Mononuclear cell (primary cell): ENCODE results near the gene LRRC36. TPM values are rescaled to one million over a fixed set of nuclear protein-coding genes. Genes with fewer than 3 reads are reported as not detected.

Experiments used
- H3K27me3 ChIP-seq: 2 replicates; pipeline ENCODE4 v1.6.0; 2011; ENCODE audit warnings: low read length, control low read depth; ENCODE audit not compliant: insufficient read depth
- H3K4me1 ChIP-seq: 2 replicates; pipeline ENCODE4 v1.5.1; 2011; ENCODE audit warnings: mild to moderate bottlenecking, low read length, control low read depth; ENCODE audit not compliant: insufficient read depth
- H3K4me3 ChIP-seq: 2 replicates; pipeline ENCODE4 v1.5.1; 2011; ENCODE audit warnings: mild to moderate bottlenecking, low read length, moderate library complexity
- H3K9me3 ChIP-seq: 2 replicates; pipeline ENCODE4 v1.5.1; 2011; ENCODE audit warnings: low read depth, mild to moderate bottlenecking, control low read depth, low read length
- total RNA-seq: library from RNA; depleted of rRNA; stranded (reverse); fragments of >200 nt; gene quantifications from one replicate; pipeline ENCODE4 v1.2.3, GENCODE V29; 2012

Gene LRRC36
- total RNA-seq, 1 donor, result 0.31 TPM

GRCh38 chr16:67397036-67397801 is 70.6 kb downstream of the LRRC36 start:
- no peak overlapping the region for H3K4me3 ChIP-seq
- peaks cover 38% of the 10 kb centered on the region for H3K4me1 ChIP-seq
- H3K9me3 ChIP-seq, result no peaks in the 10 kb centered on the region
- peaks cover 22% of the 10 kb centered on the region for H3K27me3 ChIP-seq

- H3K4me1 ChIP-seq, result peaks cover 31% of the 10 kb centered on the region
- H3K4me3 ChIP-seq, result no peak overlapping the region
- H3K9me3 ChIP-seq, result no peaks in the 10 kb centered on the region
- H3K27me3 ChIP-seq, result peaks cover 18% of the 10 kb centered on the region
Measured at GRCh38 chr16:67397812-67398545, 71.4 kb downstream of the LRRC36 start.

GRCh38 chr16:67398546-67399217 is 72.1 kb downstream of the LRRC36 start:
- Histone ChIP-seq H3K27me3 (peaks cover 13% of the 10 kb centered on the region), H3K4me1 (peaks cover 24% of the 10 kb centered on the region), H3K9me3 (no peaks in the 10 kb centered on the region), H3K4me3 (no peak overlapping the region)

- no peak overlapping the region for H3K4me3 ChIP-seq
- no peaks in the 10 kb centered on the region for H3K9me3 ChIP-seq
- peaks cover 18% of the 10 kb centered on the region for H3K4me1 ChIP-seq
- peaks cover 7% of the 10 kb centered on the region for H3K27me3 ChIP-seq
Measured at GRCh38 chr16:67399218-67399733, 72.7 kb downstream of the LRRC36 start.

- H3K4me3 ChIP-seq, result no peak overlapping the region
- H3K27me3 ChIP-seq, result peaks cover 5% of the 10 kb centered on the region
- no peaks in the 10 kb centered on the region for H3K9me3 ChIP-seq
- peaks cover 10% of the 10 kb centered on the region for H3K4me1 ChIP-seq
Measured at GRCh38 chr16:67399749-67400704, 73.4 kb downstream of the LRRC36 start.

GRCh38 chr16:67400901-67401300 is 74.3 kb downstream of the LRRC36 start:
- Histone ChIP-seq H3K27me3 (no peaks in the 10 kb centered on the region), H3K9me3 (no peaks in the 10 kb centered on the region), H3K4me1 (peaks cover 1% of the 10 kb centered on the region), H3K4me3 (no peak overlapping the region)

- no peaks in the 10 kb centered on the region for H3K27me3 ChIP-seq
- no peaks in the 10 kb centered on the region for H3K4me1 ChIP-seq
- no peaks in the 10 kb centered on the region for H3K9me3 ChIP-seq
- no peak overlapping the region for H3K4me3 ChIP-seq
Measured at GRCh38 chr16:67403976-67404555, 77.5 kb downstream of the LRRC36 start.

- H3K9me3 ChIP-seq, result no peaks in the 10 kb centered on the region
- H3K27me3 ChIP-seq, result no peaks in the 10 kb centered on the region
- no peak overlapping the region for H3K4me3 ChIP-seq
- no peaks in the 10 kb centered on the region for H3K4me1 ChIP-seq
Measured at GRCh38 chr16:67404740-67405226, 78.2 kb downstream of the LRRC36 start.

- H3K27me3 ChIP-seq, result no peaks in the 10 kb centered on the region
- no peak overlapping the region for H3K4me3 ChIP-seq
- no peaks in the 10 kb centered on the region for H3K4me1 ChIP-seq
- no peaks in the 10 kb centered on the region for H3K9me3 ChIP-seq
Measured at GRCh38 chr16:67405336-67405735, 78.7 kb downstream of the LRRC36 start.

- Histone ChIP-seq H3K27me3 (no peaks in the 10 kb centered on the region), H3K4me1 (no peaks in the 10 kb centered on the region), H3K4me3 (no peak overlapping the region), H3K9me3 (no peaks in the 10 kb centered on the region)
Measured at GRCh38 chr16:67406111-67406971, 79.7 kb downstream of the LRRC36 start.

GRCh38 chr16:67407176-67407787 is 80.7 kb downstream of the LRRC36 start:
- no peaks in the 10 kb centered on the region for H3K4me1 ChIP-seq
- no peaks in the 10 kb centered on the region for H3K9me3 ChIP-seq
- H3K27me3 ChIP-seq, result no peaks in the 10 kb centered on the region
- no peak overlapping the region for H3K4me3 ChIP-seq

GRCh38 chr16:67407788-67408452 is 81.3 kb downstream of the LRRC36 start:
- Histone ChIP-seq H3K4me3 (no peak overlapping the region), H3K9me3 (no peaks in the 10 kb centered on the region), H3K4me1 (no peaks in the 10 kb centered on the region), H3K27me3 (no peaks in the 10 kb centered on the region)
